Lower leg skin (tissue), 4 donors: ENCODE measurements around the gene FA2H. TPM values are rescaled to one million over a fixed set of nuclear protein-coding genes. Genes with fewer than 3 reads are reported as not detected.

ENCODE experiments used
- DNase-seq, 2 donors: peaks; one replicate each; pipeline ENCODE4 v3.0.0-alpha.2; 2019; ENCODE audit warnings: low spot score in 2 of 2
- H3K4me3 ChIP-seq: fragments of 200-600 bp; sonication (generic); 2 replicates; pipeline ENCODE4 v1.5.1; 2017; ENCODE audit warnings: mild to moderate bottlenecking, low read depth; ENCODE audit not compliant: poor library complexity, severe bottlenecking
- POLR2A ChIP-seq, 2 donors: fragments of 450-650 bp; IDR thresholded peaks; one replicate each; pipeline ENCODE4 v1.6.1; 2016 to 2017; ENCODE audit warnings: antibody characterized with exemption in 2 of 2, mild to moderate bottlenecking in 1 of 2, moderate library complexity in 1 of 2
- WGBS, 2 donors: methylation state at CpG; one replicate each; pipeline ENCODE4 v1.1.5; 2018; 5-methylcytosine and 5-hydroxymethylcytosine counted together
- intact Hi-C: fragments of 100-400 bp; cut with DNase I; formaldehyde crosslinking; loops from one replicate; pipeline ENCODE4 v1.15.0; 2023; ENCODE audit warnings: low total_unique reads
- total RNA-seq, 4 donors: library from RNA; depleted of rRNA; stranded (reverse); fragments of >200 nt; gene quantifications; one replicate each; pipeline ENCODE4 v1.1.0, GENCODE V29; 2016
- TF ChIP-seq, protein P1 (sequence below), 3 donors: fragments of 450-650 bp; IDR thresholded peaks; one replicate each; pipeline ENCODE4 v1.5.1; 2016; ENCODE audit warnings: antibody characterized with exemption in 3 of 3, mild to moderate bottlenecking in 3 of 3, moderate library complexity in 2 of 3

Gene FA2H
- total RNA-seq, 4 donors from 2014 or later, result 4.5 to 13.7 (median 7.7) TPM

DNA sequence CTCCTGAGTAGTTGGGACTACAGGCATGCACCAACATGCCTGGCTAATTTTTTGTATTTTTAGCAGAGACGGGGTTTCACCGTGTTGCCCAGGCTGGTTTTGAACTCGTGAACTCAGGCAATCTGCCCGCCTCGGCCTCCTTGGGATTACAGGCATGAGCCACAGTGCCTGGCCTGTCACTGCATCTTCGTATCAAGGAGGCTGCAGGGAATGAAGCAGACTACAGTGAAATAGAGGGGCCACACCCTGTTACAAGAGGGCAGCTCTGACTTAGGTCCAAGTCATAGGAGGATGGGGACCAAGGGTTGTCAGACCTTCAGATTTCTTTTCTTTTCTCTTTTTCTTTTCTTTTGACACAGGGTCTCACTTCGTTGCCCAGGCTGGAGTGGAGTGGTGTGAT, 28.7 kb downstream of the FA2H start:
- intact Hi-C loops, result no loop called here
- TF ChIP-seq, protein P1, sequence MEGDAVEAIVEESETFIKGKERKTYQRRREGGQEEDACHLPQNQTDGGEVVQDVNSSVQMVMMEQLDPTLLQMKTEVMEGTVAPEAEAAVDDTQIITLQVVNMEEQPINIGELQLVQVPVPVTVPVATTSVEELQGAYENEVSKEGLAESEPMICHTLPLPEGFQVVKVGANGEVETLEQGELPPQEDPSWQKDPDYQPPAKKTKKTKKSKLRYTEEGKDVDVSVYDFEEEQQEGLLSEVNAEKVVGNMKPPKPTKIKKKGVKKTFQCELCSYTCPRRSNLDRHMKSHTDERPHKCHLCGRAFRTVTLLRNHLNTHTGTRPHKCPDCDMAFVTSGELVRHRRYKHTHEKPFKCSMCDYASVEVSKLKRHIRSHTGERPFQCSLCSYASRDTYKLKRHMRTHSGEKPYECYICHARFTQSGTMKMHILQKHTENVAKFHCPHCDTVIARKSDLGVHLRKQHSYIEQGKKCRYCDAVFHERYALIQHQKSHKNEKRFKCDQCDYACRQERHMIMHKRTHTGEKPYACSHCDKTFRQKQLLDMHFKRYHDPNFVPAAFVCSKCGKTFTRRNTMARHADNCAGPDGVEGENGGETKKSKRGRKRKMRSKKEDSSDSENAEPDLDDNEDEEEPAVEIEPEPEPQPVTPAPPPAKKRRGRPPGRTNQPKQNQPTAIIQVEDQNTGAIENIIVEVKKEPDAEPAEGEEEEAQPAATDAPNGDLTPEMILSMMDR (IDR thresholded peaks at IDR 0.05), result no peak
- TF ChIP-seq POLR2A (IDR thresholded peaks at IDR 0.05), result no peak
- 58 to 77% methylated on average over 7 of the region's 7 CpGs for WGBS, 2 donors
- DNase-seq, result no peak
- H3K4me3 ChIP-seq, result no peak overlapping the region

DNA sequence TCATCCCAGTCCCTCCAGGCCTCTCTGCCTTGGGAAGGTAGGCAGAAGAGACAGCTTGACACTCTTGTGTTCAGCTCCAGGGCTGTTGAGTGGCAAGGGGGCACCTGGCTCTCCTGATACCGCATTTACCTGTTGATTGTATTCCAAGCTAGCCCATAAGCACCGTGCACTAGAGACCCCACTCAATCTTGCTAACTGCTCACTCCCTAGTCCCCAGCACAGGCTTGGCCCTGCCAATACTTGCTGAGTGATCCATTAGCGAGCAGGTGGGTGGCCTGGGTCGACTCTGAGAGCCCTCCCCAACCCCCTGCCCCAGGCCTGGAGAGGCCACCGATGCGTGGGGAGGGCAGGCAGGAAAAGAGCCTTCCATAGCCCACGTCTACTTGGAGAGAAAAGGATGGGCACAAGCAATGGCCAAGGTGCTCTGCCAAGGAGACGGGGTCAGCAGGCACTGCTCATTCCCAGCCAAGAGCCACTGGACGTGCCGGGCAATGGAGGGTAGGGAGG, 29.5 kb downstream of the FA2H start:
- DNase-seq, result no peak
- H3K4me3 ChIP-seq, result no peak overlapping the region
- intact Hi-C loops, result no loop called here
- 79 to 88% methylated on average over 9 to 10 of the region's 10 CpGs for WGBS, 2 donors
- TF ChIP-seq, protein P1 (IDR thresholded peaks at IDR 0.05), result no peak
- no peak for TF ChIP-seq POLR2A (IDR thresholded peaks at IDR 0.05)

DNA sequence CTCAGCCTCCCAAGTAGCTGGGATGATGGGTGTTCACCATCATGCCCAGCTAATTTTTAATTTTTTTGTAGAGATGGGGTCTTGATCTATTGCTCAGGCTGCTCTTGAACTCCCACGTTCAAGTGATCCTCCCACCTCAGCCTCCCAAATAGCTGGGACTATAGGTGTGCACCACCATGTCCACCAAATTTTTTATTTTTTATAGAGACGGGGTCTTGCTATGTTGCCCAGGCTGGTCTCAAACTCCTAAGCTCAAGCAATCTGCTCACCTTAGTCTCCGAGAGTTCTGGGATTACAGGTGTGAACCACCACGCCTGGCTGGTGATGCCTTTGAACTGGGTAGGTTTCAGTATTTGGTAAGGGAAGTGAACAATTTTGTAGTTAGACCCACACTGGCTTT, 30.1 kb downstream of the FA2H start:
- TF ChIP-seq POLR2A (IDR thresholded peaks at IDR 0.05), result no peak
- TF ChIP-seq, protein P1 (IDR thresholded peaks at IDR 0.05), result no peak
- H3K4me3 ChIP-seq, result no peak overlapping the region
- DNase-seq, result no peak
- intact Hi-C loops, result no loop called here
- 96 to 98% methylated on average over 4 of the region's 4 CpGs for WGBS, 2 donors

DNA sequence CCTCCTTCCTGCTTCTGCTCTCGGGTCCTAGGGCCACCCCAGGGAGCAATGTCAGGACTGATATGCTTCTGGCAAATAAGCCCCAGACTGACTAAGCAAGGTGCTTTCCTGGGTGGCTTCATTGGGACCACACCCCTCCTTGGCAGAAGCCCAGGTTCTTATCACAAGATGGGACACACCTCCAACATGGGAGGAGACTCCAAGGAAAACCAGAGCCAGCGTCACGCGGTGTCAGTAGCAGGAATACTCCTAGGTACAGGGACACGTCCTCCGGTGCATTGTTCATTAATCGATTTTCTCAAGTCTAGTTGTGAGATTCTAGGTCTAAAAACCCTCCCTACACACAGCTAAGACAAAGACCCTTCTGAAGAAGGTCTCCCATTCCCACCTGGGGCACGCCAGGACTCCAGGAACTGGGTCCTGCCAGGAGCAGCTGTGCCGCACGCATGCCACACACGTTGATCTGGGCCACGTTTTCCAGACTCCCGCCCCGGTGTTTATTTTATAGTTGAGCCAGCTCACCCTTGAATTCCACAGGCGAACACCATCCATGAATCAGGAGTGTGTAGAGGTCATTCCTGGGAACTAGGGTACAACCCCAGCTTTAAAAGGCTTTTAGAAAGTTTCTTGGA, 30.8 kb downstream of the FA2H start:
- TF ChIP-seq, protein P1 (IDR thresholded peaks at IDR 0.05), result no peak
- TF ChIP-seq POLR2A (IDR thresholded peaks at IDR 0.05), result no peak
- peak; percentile 87 to 91 for DNase-seq
- no peak overlapping the region for H3K4me3 ChIP-seq
- intact Hi-C loops, result no loop called here
- WGBS, 2 donors, result 39 to 41% methylated on average over 15 of the region's 15 CpGs

DNA sequence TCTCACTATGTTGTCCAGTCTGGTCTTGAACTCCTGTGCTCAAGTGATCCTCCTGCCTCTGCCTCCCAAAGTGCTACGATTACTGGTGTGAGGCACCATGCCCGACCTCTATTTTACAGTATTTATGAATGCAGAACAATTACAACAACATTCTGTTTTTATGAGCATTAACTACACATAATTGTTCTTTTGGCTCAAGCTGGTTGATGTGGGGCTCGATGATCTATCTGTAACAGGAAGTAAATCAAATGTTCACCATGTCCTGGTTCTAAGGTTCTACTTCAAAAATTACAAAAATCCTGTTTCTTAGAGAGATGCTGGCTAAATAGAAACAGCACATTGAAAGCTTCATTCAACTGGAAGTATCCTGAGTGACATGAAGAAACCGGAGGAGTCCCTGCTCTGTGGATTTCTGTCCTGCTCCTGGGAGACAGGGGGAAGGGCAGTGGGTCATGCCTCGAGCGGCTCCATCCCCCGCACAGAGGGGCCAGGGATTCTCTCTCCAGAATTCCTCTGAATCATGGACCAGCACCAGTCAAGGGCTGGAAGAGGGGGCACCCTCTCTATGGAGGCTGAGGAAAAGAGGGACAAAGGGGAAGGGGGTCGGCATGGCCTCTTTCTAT, 31.5 kb downstream of the FA2H start:
- WGBS, 2 donors, result 31 to 34% methylated on average over 8 of the region's 8 CpGs
- TF ChIP-seq, protein P1 (IDR thresholded peaks at IDR 0.05), result no peak
- no peak for TF ChIP-seq POLR2A (IDR thresholded peaks at IDR 0.05)
- no peak for DNase-seq
- intact Hi-C loops, result no loop called here
- no peak overlapping the region for H3K4me3 ChIP-seq
